ENCODE measurements around the gene TEX53.

- TF ChIP-seq CTCF (conservative IDR thresholded peaks at IDR 0.05; ENCODE audit: low read length) (no peak), EZH2phosphoT487 (IDR thresholded peaks at IDR 0.05; ENCODE audit: borderline replicate concordance) (no peak)
Measured at GRCh38 chr9:114689813-114690212, 32.2 kb upstream of the TEX53 start.
